ENCODE data around the gene XYLT1. TPM values are rescaled to one million over a fixed set of nuclear protein-coding genes. Genes with fewer than 3 reads are reported as not detected.
A peak's percentile ranks its signal among the peaks of the same experiment; 100 is the strongest.

XYLT1 gene
- total RNA-seq, 1 donor from 2014 or later = 12.3 TPM

DNA sequence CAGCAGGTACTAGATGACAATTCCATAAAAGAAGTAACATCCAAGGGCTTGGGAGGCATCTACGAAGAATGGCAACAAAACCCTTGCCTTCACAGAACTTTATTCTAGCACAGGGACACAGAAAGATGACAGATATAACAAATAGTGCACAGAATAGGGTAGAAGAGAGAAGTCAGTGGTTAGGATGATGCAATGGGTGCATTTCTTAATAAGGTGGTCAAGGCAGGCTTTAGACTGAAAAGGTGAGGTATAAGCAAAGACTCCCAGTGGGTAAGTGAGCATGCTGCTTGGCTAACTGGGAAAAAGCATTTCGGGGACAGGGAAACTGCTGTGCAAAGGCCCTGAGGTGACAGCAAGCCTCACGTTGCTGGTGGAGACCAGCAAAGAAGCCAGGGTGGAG lies 175.9 kb downstream of the XYLT1 start:
- H3K9me3 Mint-ChIP-seq (ENCODE audit: low read depth) = no peaks in the 10 kb centered on the region
- H3K4me3 Mint-ChIP-seq (ENCODE audit: low read depth) = no peak overlapping the region
- peaks cover 11% of the 10 kb centered on the region for H3K4me1 Mint-ChIP-seq (ENCODE audit: low read depth)
- no peak overlapping the region for H3K27ac Mint-ChIP-seq
- no peak for DNase-seq (ENCODE audit: low spot score, unreplicated experiment)
- H3K36me3 Mint-ChIP-seq (ENCODE audit: insufficient read depth) = no peaks in the 10 kb centered on the region
- H3K27me3 Mint-ChIP-seq = no peaks in the 10 kb centered on the region
- no peak for TF ChIP-seq CTCF (IDR thresholded peaks at IDR 0.05; ENCODE audit: unreplicated experiment)

DNA sequence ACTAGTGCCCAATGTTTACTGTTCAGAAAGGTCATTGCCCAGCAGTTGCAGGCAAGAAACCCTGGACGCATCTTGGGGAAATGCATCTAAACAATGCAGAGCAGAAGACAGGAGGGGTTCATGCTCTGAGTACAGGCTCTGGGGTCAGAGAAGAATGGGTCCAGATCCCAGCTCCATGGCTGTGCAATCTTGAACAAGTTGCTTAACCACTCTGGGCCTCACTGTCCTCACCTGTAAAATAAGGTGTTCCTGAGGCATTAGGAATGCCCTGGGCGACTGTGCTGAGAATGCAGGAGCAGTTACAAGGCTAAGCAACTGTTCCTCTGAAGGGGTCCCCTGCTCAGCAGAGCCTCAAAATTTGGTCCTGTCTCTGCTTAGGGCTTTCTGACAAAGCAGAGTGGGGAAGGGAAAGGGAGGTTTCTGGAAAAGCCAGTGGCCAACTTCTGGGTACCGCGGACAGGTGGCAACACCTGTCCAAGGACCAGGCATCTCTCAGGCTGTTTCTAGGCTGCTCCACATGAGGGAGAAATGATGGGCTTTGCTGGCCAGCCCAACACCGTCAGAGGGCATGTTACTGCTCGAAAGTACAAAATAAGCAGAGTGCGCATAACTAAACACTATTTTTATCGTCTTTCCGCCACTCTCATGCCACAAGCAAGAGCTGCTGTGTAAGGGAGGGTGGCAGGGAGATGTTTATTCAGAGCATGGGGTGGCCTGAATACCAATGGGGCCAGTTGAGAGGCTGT lies 176.8 kb downstream of the XYLT1 start:
- Mint-ChIP-seq H3K27me3 (no peaks in the 10 kb centered on the region), H3K27ac (peak overlapping the region; percentile 45), H3K4me3 (ENCODE audit: low read depth) (no peak overlapping the region), H3K36me3 (ENCODE audit: insufficient read depth) (no peaks in the 10 kb centered on the region), H3K4me1 (ENCODE audit: low read depth) (peaks cover 2% of the 10 kb centered on the region), H3K9me3 (ENCODE audit: low read depth) (peaks cover 3% of the 10 kb centered on the region)
- no peak for DNase-seq (ENCODE audit: low spot score, unreplicated experiment)
- TF ChIP-seq CTCF (IDR thresholded peaks at IDR 0.05; ENCODE audit: unreplicated experiment) = no peak

DNA sequence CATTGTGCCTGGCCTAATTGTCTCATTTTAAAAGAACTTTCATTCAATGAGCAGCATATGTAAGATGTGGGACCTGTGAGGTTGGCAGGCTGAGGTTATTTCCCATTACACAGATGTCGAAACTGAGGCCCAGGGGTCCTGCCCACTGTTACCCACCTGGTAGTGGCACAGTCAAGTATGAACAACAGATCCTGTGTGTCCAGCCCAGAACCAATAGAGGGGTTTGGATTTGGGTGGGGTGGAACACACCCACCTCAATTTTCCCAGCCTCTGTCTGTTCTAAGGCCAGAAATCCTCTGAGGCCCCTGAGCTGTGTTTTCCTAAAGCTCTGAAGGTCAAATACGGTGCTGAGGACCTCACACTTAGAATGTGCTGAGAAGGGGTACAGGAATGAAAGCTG lies 179.5 kb downstream of the XYLT1 start:
- peaks cover 3% of the 10 kb centered on the region for H3K9me3 Mint-ChIP-seq (ENCODE audit: low read depth)
- DNase-seq (ENCODE audit: low spot score, unreplicated experiment) = no peak
- no peak overlapping the region for H3K27ac Mint-ChIP-seq
- H3K36me3 Mint-ChIP-seq (ENCODE audit: insufficient read depth) = no peaks in the 10 kb centered on the region
- peaks cover 1% of the 10 kb centered on the region for H3K4me1 Mint-ChIP-seq (ENCODE audit: low read depth)
- TF ChIP-seq CTCF (IDR thresholded peaks at IDR 0.05; ENCODE audit: unreplicated experiment) = no peak
- no peak overlapping the region for H3K4me3 Mint-ChIP-seq (ENCODE audit: low read depth)
- no peaks in the 10 kb centered on the region for H3K27me3 Mint-ChIP-seq

- H3K9me3 Mint-ChIP-seq (ENCODE audit: low read depth) = peaks cover 3% of the 10 kb centered on the region
- H3K27me3 Mint-ChIP-seq = no peaks in the 10 kb centered on the region
- peaks cover 1% of the 10 kb centered on the region for H3K4me1 Mint-ChIP-seq (ENCODE audit: low read depth)
- no peak for TF ChIP-seq CTCF (IDR thresholded peaks at IDR 0.05; ENCODE audit: unreplicated experiment)
- no peak overlapping the region for H3K4me3 Mint-ChIP-seq (ENCODE audit: low read depth)
- H3K36me3 Mint-ChIP-seq (ENCODE audit: insufficient read depth) = no peaks in the 10 kb centered on the region
- no peak for DNase-seq (ENCODE audit: low spot score, unreplicated experiment)
- H3K27ac Mint-ChIP-seq = no peak overlapping the region
Observed at GRCh38 chr16:17289674-17290635, 180.8 kb downstream of the XYLT1 start.

DNA sequence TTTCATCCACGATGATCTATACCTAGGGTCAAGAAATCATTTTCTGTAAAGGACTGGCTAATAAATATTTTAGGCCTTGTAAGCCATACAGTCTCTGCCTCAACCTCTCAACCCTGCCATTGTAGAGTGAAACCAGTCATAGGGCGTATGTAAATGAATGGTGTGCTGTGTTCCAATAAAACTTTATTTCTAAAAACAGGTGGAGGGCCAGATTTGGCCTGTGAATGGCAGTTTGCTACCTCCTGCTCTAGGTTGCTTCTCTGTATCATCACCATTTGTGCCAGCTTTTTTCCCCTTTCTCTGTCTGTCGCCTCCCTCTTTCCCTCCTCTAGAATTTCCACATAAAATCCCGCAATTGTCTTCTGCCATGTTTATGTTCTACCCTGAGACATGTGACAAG lies 181.7 kb downstream of the XYLT1 start:
- H3K4me3 Mint-ChIP-seq (ENCODE audit: low read depth) = no peak overlapping the region
- H3K4me1 Mint-ChIP-seq (ENCODE audit: low read depth) = peaks cover 1% of the 10 kb centered on the region
- no peak overlapping the region for H3K27ac Mint-ChIP-seq
- H3K27me3 Mint-ChIP-seq = no peaks in the 10 kb centered on the region
- H3K36me3 Mint-ChIP-seq (ENCODE audit: insufficient read depth) = no peaks in the 10 kb centered on the region
- TF ChIP-seq CTCF (IDR thresholded peaks at IDR 0.05; ENCODE audit: unreplicated experiment) = no peak
- peaks cover 3% of the 10 kb centered on the region for H3K9me3 Mint-ChIP-seq (ENCODE audit: low read depth)
- DNase-seq (ENCODE audit: low spot score, unreplicated experiment) = no peak
